Pons (tissue), 1 donor: ENCODE measurements around the gene DIS3L2.
"Not testable (repeated sequence)": the region's sequence is repeated elsewhere in the genome, so short reads cannot be mapped to it uniquely, and the experiment has no call there.

ENCODE experiments used
- DNase-seq: peaks from one replicate; pipeline ENCODE4 v3.0.0-alpha.2; 2016; ENCODE audit warnings: low spot score

DIS3L2 gene

DNA sequence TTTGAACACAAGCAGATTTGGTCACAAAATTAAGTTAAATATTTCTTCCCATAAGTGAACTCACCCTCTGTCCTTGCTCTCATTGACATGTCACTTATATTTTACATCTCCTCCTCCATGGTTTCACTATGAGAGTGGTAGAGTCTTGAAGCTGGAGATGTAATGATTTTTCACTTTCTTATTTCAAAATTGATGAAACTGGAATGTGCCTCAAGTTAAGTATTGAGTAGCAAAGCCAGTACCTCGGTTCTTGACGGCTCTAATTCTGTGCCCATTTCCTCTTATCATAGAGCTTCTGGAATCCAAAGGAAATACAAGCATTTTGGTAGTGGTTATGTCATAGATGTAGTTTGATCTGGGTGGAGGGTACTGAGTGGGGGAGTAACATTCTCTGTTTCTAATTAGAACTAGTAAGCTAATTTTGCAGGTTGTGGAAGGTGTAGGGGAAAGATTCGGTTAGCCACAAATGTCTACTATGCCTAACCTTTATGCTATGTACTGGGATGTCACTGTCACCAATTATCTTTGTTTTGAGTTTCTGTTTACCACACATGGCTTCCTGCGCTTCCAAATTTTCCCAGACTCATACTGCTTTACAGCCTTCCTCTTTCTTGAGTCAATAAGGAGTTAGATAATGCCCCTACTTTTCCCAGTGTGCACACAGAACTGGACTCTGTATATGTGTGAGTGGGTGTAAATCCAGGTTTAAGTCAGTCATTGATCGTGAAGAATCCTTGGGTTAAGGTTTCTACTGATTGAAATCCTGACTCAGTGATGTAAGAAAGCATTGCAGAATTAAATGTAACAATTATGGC, 96.8 kb downstream of the DIS3L2 start:
- no peak for DNase-seq

DNA sequence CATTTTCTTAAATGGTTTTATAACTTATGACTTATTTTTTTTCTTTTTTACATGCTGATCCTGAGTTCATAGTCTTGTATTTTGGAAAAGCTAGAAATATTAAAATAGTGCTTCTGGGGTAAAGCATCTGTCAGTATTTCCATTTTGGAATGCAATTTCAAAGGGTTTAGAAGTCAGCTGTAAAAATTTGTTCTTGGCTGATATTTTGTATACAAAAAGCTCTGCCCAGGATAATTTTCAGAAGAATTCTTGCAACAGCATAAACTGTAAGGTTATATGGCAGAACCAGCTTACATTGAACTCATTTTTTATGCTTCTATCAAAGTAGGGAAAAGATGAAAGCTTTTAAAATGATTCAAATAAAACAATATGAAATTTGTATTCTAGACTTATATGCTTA, 97.4 kb downstream of the DIS3L2 start:
- no peak for DNase-seq

DNA sequence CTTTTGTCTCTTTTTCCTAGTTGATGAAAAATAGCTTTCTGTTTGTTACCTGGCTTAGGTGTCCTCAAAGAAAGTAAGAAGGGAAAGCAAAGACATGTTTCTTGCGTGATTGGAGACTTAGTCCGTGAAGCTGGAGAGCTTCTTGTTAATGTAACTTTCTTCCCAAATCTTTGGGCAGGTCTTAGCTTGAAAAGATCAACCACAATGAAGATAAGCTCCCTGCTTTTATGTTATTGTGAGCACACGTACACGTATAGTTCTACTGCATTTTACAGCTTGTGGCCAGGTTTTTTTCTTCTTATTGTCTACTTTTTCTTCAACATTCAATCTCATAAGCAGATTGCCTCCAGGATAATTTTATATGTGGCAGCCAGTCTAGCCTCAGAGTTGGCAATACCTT, 99.8 kb downstream of the DIS3L2 start:
- no peak for DNase-seq

DNA sequence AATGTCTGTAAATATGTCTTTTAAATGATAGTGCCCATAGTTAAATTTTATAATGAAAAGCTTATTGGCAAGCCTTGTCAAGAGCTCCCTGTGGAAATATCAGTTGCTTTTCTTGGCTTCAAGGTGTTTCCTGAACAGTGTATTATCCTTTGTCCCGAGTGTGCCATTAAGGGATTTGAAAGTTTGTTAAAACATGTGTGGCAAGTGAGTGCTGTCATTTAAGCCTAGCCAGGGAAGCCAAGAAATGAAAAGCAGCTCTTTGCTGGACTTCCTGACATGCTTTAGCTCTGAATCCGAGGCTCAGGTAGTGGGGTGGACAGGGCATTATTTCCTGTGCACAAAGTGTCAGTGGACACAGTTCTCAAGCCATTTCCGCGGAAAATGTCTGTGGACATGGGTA, 111.5 kb downstream of the DIS3L2 start:
- DNase-seq = no peak

DNA sequence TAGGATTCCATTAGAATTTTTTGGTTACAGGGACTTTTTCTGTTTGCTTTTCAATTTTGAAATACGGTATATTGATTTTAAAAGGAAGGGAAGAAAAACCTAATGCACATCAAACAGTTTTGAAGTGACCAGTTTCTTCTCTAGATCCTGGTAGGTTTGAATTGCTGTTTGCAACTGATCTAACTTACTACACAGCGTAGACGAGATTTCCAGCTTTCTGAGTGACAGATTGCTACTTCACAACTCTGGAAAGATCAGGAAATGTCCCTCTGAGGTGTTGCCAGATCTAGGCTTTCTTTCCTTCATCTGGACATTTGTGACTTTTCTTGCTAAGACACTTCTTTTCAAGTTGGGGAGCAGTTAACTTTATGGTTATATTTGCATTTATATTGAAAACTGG, 112.2 kb downstream of the DIS3L2 start:
- DNase-seq = no peak

DNA sequence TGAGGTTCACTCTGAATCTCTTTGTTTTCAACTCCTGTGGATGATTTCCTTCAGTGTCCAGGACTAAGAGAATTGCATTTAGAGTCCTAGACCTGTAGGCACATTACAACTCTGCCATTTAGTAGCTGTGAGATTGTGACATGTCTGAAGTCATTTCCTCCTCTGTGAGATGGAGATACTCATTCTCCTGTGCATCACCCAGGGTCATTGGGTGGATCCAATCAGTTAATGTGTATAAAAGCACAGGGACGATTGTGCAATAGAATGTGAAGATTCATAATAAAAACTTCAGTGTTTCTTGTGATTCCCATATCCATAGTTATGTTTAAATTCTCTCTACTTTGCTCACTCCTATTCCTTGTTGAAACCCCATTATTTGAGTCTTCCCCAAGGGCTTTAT, 113.6 kb downstream of the DIS3L2 start:
- DNase-seq = no peak

DNA sequence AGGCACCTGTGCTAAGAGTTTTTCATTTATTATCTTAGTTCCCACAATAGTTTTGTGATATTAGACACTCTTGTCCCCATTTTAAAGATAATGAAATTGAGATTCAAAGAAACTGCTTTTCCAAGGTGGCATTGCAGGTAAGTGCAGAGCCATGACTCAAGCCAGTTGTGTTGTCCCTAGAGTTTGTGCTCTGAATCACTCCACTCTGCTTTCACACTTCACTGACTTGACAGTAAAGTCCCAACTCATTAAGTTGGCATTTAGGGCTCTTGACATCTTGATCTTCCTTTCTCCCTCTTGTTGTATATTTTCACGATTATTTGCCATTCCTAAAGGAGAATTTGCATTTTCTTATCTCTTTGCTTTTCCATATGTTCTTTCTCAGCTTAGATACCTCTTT, 114.3 kb downstream of the DIS3L2 start:
- no peak for DNase-seq

DNA sequence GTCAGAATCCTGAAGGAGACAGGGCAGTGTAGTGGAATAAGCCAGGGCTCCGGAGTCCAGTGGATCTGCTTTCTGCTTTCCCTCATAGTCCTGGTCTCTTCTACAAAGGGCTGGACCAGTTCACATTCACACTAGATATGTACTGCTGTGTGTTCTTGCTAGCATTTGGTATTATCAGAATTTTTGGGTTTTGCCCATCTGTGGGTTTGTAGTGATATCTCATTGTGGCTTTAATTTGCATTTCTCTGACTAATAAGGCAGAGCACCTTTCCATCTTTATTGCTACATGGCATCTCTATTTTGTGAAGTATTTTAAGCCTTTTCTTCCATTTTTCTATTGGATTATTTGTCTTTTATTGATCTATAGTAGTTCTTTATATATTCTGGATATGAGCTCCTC, 114.8 kb downstream of the DIS3L2 start:
- DNase-seq = no peak

DNA sequence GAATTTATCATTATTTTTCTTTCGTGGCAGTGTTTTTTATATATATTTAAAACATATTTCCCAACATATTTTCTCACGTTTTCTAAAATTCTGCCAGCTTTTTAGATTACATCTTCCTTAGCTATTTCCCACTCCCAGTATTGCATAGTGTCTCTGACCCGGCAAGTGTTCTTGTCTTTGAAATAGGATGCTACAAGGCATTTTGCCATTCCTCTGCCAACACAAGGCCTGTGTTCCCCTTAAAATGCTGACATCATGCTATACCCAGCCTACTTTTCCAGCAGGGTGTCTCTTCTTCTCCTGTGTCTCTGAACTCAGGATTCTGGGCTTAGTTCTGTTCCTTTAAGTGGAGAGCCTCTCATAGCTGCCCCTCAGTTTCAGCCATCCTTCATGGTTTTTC, 115.2 kb downstream of the DIS3L2 start:
- peak; percentile 75 for DNase-seq

DNA sequence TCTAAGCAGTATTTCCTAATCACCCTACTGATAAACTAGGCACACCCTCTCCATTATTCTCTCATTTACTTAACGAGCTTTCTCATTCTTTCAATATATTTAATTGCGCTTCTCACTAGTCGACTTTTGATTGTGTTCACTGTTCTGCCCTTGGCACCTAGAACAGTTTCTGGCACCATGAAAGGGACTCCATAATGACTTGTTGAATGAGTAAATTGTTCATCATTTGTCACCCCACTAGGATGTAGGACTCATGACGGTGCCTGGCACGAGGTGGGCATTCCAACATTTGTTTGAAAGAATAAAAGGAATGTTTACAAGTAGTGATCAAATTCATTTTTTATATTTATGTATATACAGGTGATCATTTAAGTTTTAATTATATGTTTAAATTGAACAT, 123.7 kb downstream of the DIS3L2 start:
- DNase-seq = peak; percentile 91

DNA sequence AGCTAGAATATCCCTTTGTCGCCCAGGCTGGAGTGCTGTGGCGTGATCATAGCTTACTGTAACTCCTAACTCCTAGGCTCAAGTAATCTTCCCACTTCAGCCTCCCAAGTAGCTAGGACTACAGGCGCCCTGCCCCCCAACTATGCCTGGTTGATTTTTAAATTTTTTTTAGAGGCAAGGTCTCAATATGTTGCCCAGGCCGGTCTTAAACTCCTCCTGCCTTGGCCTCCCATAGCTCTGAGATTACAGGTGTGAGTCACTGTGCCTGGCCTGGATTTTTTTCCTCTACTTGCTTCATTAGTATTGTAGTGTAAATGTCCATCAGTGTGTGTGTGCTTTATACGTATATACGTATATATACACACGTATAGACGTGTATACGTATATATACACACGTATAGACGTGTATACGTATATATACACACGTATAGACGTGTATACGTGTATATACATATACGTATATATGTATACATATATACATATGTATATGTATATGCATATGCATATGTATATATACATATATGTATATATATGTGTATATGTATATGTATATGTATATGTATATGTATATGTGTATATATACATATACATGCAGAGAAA, 124.4 kb downstream of the DIS3L2 start:
- DNase-seq = no peak

DNA sequence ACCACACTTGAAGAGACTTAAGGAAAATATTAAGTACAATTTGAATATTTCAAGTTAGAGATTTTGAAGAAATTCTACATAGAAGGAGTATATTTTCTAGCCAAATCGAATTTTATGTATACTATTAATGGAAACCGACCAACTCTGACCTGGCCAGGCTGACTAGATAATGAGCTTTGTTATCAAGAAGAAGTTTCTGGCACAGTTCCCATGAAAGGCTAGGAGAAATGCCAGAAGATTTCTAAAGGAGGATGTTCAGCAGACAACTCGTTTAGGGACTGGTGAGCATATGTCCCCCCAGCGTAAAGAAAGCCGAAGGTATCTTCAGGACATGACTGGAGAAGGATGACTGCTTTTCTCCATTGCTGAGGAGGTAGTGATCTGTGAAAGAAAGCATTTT, 127.3 kb downstream of the DIS3L2 start:
- peak; percentile 39 for DNase-seq

DNA sequence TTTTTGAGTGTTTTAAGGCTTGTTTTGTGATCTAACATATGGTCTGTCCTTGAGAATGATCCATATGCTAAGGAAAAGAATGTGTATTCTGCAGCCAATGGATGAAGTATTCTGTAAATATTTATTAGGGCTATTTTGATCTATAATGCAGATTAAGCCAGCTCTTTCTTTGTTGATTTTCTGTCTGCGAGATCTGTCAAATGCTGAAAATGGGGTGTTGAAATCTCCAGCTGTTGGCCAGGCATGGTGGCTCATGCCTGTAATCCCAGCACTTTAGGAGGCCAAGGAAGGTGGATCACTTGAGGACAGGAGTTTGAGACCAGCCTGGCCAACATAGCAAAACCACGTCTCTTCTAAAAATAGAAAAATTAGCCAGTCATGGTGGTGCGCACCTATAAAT, 132.7 kb downstream of the DIS3L2 start:
- DNase-seq = no peak

DNA sequence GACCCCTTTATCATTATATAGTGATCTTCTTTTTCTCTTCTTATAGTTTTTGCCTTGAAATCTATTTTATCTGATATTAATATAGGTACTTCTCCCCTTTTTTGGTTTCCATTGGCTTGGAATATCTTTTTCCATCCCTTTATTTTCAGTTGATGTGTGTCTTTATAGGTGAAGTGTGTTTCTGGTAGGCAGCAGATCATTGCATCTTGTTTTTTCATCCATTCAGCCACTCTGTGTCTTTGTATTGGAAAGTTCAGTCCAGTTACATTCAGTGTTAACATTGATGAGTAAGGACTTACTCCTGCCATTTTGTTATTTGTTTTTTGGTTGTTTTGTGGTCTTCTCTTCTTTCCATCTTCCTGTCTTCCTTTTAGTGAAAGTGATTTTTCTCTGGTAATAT, 133.4 kb downstream of the DIS3L2 start:
- no peak for DNase-seq

DNA sequence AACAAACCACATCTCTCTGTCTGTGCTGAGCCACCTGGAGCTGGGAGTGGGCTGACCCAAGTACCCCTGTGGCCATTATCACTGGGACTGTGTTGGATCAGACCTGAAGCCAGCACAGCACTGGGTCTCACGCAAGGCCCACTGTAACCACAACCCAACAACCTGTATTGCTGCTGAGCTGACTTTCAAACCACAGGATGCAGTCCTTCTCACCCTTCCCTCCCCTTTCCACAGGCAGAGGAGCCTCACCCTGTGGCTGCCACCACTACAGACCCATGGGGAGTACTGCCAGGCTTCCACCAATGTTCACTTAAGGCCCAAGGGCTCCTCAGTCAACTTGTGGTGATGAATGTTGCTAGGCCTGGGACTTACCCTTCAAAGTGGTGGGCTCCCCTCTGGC, 135.7 kb downstream of the DIS3L2 start:
- DNase-seq = no peak

DNA sequence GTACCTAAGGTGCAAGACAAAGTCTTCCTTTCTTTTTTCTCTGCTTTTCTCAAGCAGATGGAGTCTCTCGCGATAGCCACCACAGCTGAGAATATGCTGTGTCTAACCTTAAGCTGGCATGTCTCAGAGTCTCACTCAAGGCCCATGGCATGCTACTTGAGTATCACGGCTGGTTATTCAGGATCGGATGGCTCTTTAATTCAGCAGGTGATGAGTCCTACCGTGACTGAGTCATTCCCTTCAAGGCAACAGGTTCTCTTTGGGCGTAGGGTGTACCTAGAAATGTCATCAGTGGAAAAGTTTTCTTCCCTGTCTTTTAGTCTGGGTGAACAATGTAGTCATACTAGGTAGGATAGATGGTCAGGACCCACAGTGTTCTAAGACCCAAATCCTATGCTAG, 136.2 kb downstream of the DIS3L2 start:
- no peak for DNase-seq

DNA sequence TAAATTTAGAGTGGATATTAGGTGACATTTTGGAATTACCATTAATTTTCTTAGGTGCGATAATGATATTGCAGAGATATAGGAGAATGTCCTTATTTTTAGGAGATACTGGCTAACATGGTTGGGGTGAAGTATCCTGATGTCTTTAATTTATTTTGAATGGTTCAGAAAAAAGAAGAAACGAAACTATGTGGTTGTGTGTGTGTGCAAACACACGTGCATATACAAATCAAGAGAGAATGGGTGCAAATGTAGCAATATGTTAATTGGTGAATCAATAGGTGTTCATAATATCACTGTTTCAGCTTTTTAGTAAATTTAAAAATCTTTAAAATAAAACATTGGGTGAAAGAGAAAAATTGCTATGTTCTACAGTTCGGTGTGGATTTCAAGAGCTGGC, 140.9 kb downstream of the DIS3L2 start:
- no peak for DNase-seq

DNA sequence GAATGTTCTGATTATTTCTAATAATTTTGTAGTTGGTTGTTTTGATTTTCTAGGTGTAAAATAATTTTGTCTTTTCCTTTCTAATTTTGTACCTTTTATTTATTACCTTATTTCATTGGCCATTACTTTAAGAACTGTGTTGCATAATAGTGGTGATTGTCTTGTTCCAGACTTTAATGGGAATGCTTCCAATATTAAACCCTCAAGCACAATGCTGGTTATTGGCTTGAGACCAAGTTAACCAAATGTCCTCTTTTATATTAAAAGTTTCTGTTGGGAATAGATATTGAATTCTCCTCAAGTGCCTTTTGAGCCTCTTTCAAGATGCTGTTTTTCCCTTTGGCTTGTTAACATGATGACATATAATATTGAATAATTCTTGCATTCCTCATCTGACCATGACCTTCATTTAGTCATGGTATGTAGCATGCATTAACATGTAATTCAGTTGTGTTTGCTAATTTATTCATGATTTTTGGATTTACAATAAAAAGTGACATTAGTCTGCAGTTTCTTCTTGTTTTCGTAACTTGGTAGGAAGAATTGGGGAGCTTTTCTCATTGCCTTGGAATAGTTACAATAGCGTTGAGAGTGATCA, 141.7 kb downstream of the DIS3L2 start:
- DNase-seq = peak; percentile 53

DNA sequence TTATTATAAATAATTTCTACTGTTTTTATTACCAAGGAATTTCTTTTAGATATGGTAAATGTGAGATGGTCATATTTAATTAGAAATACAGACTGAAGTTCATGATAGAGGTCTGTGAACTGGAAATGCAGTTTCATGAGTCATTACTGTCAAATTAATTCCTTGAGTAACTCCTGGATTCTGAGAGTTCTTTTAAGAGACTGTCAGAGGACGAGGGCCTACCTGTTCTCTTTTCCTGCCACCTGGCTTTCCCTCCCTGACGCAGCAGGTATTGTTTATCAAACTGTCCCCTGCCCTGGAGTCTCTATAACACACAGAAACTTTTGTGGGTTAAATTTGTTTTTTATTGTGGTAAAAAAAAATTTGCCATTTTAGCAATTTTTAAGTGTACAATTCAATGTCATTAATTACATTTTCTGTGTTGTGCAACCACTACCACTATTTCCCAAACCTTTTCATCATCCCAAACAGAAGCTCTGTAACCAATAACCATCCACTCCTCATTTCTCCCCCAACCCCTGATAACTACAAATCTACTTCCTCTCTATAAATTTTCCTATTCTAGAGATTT, 142.6 kb downstream of the DIS3L2 start:
- no peak for DNase-seq

DNA sequence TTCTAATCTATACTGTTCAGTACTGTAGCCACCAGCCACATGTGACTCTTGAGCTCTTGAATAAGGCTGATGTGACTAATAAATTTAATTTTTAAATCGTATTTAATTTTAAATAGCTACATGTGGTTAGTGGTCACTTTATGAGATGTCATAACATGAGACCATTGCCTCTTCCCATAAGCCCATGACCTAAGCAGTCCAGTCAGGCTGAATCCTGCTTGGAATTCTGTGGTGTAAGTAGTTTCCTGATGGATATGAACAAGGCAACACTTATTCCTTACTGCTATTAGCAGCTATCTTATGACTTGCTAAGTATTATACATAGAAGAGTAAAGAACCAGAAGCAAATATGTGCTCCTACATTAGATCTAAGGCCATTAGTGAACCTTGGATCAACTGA, 150.0 kb downstream of the DIS3L2 start:
- no peak for DNase-seq

DNA sequence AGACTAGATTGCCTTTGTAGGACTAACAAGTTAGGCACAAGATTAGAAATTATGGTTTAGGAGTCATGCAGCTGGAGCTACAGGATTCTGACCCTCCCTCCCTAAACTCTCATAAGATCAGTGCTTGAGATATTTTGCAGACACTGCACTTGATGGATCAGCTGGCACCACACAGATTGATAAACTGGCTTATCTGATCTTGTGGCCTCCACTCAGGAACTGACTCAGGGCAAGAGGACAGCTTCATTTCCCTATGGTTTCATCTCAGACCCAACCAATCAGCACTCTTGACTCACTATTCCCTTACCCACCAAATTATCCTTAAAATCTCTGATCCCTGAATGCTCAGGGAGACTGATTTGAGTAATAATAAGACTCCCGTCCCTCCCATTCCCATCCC, 152.3 kb downstream of the DIS3L2 start:
- DNase-seq = no peak

DNA sequence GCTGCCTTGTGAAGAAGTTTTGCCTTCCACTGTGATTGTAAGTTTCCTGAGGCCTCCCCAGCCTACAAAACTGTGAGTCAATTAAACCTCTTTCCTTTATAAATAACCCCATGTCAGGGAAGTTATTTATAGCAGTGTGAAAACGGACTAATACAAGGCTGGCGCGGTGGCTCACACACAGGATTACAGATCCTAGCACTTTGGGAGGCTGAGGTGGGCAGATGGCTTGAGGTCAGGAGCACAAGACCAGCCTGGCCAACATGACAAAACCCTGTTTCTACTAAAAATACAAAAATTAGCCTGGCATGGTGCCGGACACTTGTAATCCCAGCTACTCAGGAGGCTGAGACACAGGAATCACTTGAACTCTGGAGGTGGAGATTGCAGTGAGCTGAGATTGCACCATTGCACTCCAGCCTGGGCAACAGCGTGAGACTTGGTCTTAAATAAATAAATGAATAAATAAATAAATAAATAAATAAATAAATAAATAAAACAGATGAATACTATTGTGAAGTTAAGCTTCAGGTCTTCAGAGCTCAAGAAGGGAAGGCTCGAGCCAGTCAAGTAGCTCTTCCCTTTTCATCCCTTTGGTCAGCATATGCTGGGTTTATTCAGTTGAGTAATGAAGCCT, 154.3 kb downstream of the DIS3L2 start:
- DNase-seq = not testable (repeated sequence)

DNA sequence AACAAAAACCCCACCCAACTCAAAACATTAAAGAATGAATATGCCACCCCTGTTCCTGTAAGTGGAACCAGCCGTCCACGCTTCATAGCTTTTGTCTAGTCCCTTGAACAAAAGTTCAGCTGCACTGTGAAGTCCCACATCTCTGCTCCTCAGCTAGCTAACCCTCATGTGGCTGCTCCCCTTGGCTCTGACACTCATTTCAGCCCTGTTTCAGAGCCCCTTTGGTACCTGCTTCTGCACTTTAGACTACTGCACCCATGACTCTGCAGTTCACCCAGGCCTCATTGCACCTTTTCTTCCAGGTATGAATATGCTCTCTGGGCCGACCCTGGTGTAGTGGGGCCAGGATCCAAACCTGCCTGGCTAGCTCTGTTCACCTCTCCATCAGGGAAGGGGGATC, 155.3 kb downstream of the DIS3L2 start:
- no peak for DNase-seq
